Spleen (tissue), 11 donors: ENCODE data around the gene ARSA. TPM values are rescaled to one million over a fixed set of nuclear protein-coding genes. Genes with fewer than 3 reads are reported as not detected.

Source experiments
- DNase-seq: peaks from one replicate; pipeline ENCODE4 v3.0.0-alpha.2; 2020
- H3K27ac ChIP-seq, 8 donors: fragments of 200-600 bp; sonication (generic) in 7 of 8; 1 replicate in 4 of 8; 2 replicates in 4 of 8; pipeline versions ENCODE4 v1.5.0 to v1.8.0; 2016 to 2021; ENCODE audit warnings: inconsistent platforms in 4 of 8, mild to moderate bottlenecking in 4 of 8, moderate library complexity in 1 of 8
- H3K27me3 ChIP-seq, 7 donors: fragments of 200-600 bp; sonication (generic) in 6 of 7; replicated peaks in 1 of 7; 1 replicate in 4 of 7; 2 replicates in 3 of 7; pipeline versions ENCODE4 v1.5.0 to v1.8.0; 2016 to 2021; ENCODE audit warnings: inconsistent platforms in 3 of 7, mild to moderate bottlenecking in 1 of 7
- H3K36me3 ChIP-seq, 6 donors: fragments of 200-600 bp; sonication (generic) in 5 of 6; 1 replicate in 4 of 6; 2 replicates in 2 of 6; pipeline versions ENCODE4 v1.5.0 to v1.8.0; 2016 to 2021; ENCODE audit warnings: inconsistent platforms in 2 of 6
- H3K4me1 ChIP-seq, 6 donors: fragments of 200-600 bp; sonication (generic) in 5 of 6; 1 replicate in 3 of 6; 2 replicates in 3 of 6; pipeline versions ENCODE4 v1.5.0 to v1.8.0; 2016 to 2021; ENCODE audit warnings: inconsistent platforms in 3 of 6
- H3K4me3 ChIP-seq, 8 donors: fragments of 200-600 bp; sonication (generic) in 7 of 8; 1 replicate in 4 of 8; 2 replicates in 4 of 8; pipeline versions ENCODE4 v1.5.0 to v1.8.0; 2016 to 2021; ENCODE audit warnings: inconsistent platforms in 4 of 8, mild to moderate bottlenecking in 4 of 8, moderate library complexity in 2 of 8
- H3K9me3 ChIP-seq, 8 donors: fragments of 200-600 bp; sonication (generic) in 7 of 8; 1 replicate in 4 of 8; 2 replicates in 4 of 8; pipeline versions ENCODE4 v1.5.0 to v1.8.0; 2016 to 2021; ENCODE audit warnings: inconsistent platforms in 4 of 8
- POLR2A ChIP-seq, 3 donors: fragments of 450-650 bp; IDR thresholded peaks; one replicate each; pipeline ENCODE4 v1.5.1; 2017; ENCODE audit warnings: antibody characterized with exemption in 3 of 3, mild to moderate bottlenecking in 1 of 3
- POLR2AphosphoS5 ChIP-seq, 3 donors: sonication (generic); formaldehyde crosslinking; IDR thresholded peaks; one replicate each; pipeline ENCODE4 v1.5.1; 2017; ENCODE audit warnings: antibody characterized with exemption in 3 of 3
- WGBS, 5 donors: extraction: QIAGEN DNeasy Blood & Tissue Kit in 3 of 5; methylation state at CpG; one replicate each; pipeline versions ENCODE4 v1.1.5 to v1.1.7; 2013 to 2018; 5-methylcytosine and 5-hydroxymethylcytosine counted together
- intact Hi-C: fragments of 100-400 bp; cut with DNase I; formaldehyde crosslinking; loops from one replicate; pipeline ENCODE4 v1.15.0; 2023; ENCODE audit warnings: low total_unique reads
- polyA plus RNA-seq, 3 donors: library from polyadenylated mRNA; stranded (reverse); fragments of 200-250 nt; gene quantifications; one replicate each; pipeline ENCODE4 v1.2.1, GENCODE V29; 2013
- total RNA-seq, 7 donors: library from RNA; depleted of rRNA in 3 of 7; stranded (reverse); fragments of >200 nt in 3 of 7; fragmentation: NEBNext Ultra II Directional in 4 of 7; extraction: Animal tissue kit (Norgen Biotek cat#: 25700) in 4 of 7; gene quantifications; one replicate each; pipeline versions ENCODE4 v1.1.0 to v1.2.1, GENCODE V29; 2016 to 2021
- TF ChIP-seq, protein P1 (sequence below), 11 experiments: fragments of 200-600 bp in 7 of 11; fragments of 450-650 bp in 4 of 11; sonication (generic) in 4 of 11; IDR thresholded peaks in 8 of 11; conservative IDR thresholded peaks in 3 of 11; 1 replicate in 7 of 11; 2 replicates in 4 of 11; pipeline versions ENCODE4 v1.4.0 to v1.8.0; 2016 to 2021; ENCODE audit warnings: antibody characterized with exemption in 11 of 11, inconsistent platforms in 4 of 11, mild to moderate bottlenecking in 1 of 11
- donor health status: healthy with polysubstance abuse.
- donor health status: DM: no; HTN: no; CAD: no; lungs with moderate emphysema.
- donor health status: DM: no; HTN: no; CAD: no.
- donor health status: Bipolar disorder and iron deficiency.
- donor health status: healthy.
- donor health status: DM: no; HTN: no; CAD: no.
- donor health status: DM: yes; HTN: yes; CAD: no.

Gene ARSA
- total and polyA plus RNA-seq, 10 donors: 26.0 to 108 (median 64.7) TPM

GRCh38 chr22:50599816-50600455 lies 28.0 kb downstream of the ARSA start:
- intact Hi-C loops: no loop called here
- WGBS, 5 donors: 15 to 27% (median 24%) methylated on average over 28 to 52 of the region's 52 CpGs
- H3K36me3 ChIP-seq: peaks cover 0 to 5% (median 0%) of the 10 kb centered on the region in 6 donors
- TF ChIP-seq, protein P1, sequence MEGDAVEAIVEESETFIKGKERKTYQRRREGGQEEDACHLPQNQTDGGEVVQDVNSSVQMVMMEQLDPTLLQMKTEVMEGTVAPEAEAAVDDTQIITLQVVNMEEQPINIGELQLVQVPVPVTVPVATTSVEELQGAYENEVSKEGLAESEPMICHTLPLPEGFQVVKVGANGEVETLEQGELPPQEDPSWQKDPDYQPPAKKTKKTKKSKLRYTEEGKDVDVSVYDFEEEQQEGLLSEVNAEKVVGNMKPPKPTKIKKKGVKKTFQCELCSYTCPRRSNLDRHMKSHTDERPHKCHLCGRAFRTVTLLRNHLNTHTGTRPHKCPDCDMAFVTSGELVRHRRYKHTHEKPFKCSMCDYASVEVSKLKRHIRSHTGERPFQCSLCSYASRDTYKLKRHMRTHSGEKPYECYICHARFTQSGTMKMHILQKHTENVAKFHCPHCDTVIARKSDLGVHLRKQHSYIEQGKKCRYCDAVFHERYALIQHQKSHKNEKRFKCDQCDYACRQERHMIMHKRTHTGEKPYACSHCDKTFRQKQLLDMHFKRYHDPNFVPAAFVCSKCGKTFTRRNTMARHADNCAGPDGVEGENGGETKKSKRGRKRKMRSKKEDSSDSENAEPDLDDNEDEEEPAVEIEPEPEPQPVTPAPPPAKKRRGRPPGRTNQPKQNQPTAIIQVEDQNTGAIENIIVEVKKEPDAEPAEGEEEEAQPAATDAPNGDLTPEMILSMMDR (IDR thresholded peaks at IDR 0.05 in 8 of 11, conservative IDR thresholded peaks at IDR 0.05 in 3 of 11): no peak
- no peak for TF ChIP-seq POLR2A (IDR thresholded peaks at IDR 0.05)
- peak in 2 of 3 donors; percentile 14 to 68 for TF ChIP-seq POLR2AphosphoS5 (IDR thresholded peaks at IDR 0.05)
- peak overlapping the region in 7 of 8 donors; percentile 25 to 71 (median 50) for H3K4me3 ChIP-seq
- peak; percentile 85 for DNase-seq
- peaks cover 5 to 69% (median 48%) of the 10 kb centered on the region in 7 donors for H3K27me3 ChIP-seq
- peaks cover 0 to 30% (median 16%) of the 10 kb centered on the region in 6 donors for H3K4me1 ChIP-seq
- H3K27ac ChIP-seq: no peak overlapping the region
- no peaks in the 10 kb centered on the region for H3K9me3 ChIP-seq

GRCh38 chr22:50597097-50597496 lies 30.9 kb downstream of the ARSA start:
- H3K4me3 ChIP-seq: no peak overlapping the region
- WGBS, 5 donors: 85 to 96% (median 90%) methylated on average over 5 of the region's 5 CpGs
- H3K4me1 ChIP-seq: peaks cover 0 to 20% (median 16%) of the 10 kb centered on the region in 6 donors
- TF ChIP-seq, protein P1 (IDR thresholded peaks at IDR 0.05 in 8 of 11, conservative IDR thresholded peaks at IDR 0.05 in 3 of 11): no peak
- TF ChIP-seq POLR2AphosphoS5 (IDR thresholded peaks at IDR 0.05) (no peak), POLR2A (IDR thresholded peaks at IDR 0.05) (no peak)
- DNase-seq: no peak
- peaks cover 5 to 41% (median 22%) of the 10 kb centered on the region in 7 donors for H3K27me3 ChIP-seq
- H3K36me3 ChIP-seq: peaks cover 0 to 5% (median 0%) of the 10 kb centered on the region in 6 donors
- intact Hi-C loops: no loop called here
- no peak overlapping the region for H3K27ac ChIP-seq
- H3K9me3 ChIP-seq: no peaks in the 10 kb centered on the region

GRCh38 chr22:50595189-50595588 lies 32.8 kb downstream of the ARSA start:
- Histone ChIP-seq H3K4me1 (peaks cover 0 to 6% (median 5%) of the 10 kb centered on the region in 6 donors), H3K4me3 (no peak overlapping the region), H3K9me3 (no peaks in the 10 kb centered on the region), H3K36me3 (peaks cover 0 to 5% (median 0%) of the 10 kb centered on the region in 6 donors), H3K27me3 (peaks cover 5 to 22% (median 10%) of the 10 kb centered on the region in 7 donors), H3K27ac (no peak overlapping the region)
- WGBS, 5 donors: 81 to 92% (median 86%) methylated on average over 3 of the region's 3 CpGs
- TF ChIP-seq POLR2A (IDR thresholded peaks at IDR 0.05): no peak
- TF ChIP-seq, protein P1 (IDR thresholded peaks at IDR 0.05 in 8 of 11, conservative IDR thresholded peaks at IDR 0.05 in 3 of 11): no peak
- no peak for TF ChIP-seq POLR2AphosphoS5 (IDR thresholded peaks at IDR 0.05)
- no peak for DNase-seq
- intact Hi-C loops: no loop called here

DNA sequence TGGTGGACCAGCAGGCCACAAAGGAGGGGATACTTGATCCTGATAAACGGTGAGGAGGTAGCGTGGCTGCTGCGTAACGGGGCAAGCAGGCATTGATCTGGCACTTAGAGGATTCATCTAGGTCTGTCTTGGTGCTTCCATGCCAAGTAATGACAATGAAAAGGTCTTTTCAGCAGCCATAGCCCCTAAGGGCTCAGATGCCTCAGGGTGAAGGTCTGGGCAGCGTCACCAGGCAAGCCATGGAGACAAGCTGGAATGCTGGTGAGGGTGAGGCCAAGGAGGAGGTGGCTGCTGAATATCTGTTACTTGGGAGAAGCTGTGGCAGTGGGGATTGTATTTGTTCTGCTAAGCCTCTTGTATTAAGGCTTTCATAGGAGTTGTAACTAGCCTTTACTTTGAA lies 40.5 kb downstream of the ARSA start:
- Histone ChIP-seq H3K36me3 (no peaks in the 10 kb centered on the region), H3K27me3 (no peaks in the 10 kb centered on the region), H3K4me3 (no peak overlapping the region), H3K4me1 (peaks cover 3 to 16% (median 10%) of the 10 kb centered on the region in 6 donors), H3K27ac (no peak overlapping the region), H3K9me3 (no peaks in the 10 kb centered on the region)
- peak; percentile 37 for DNase-seq
- no peak for TF ChIP-seq POLR2AphosphoS5 (IDR thresholded peaks at IDR 0.05)
- TF ChIP-seq, protein P1 (IDR thresholded peaks at IDR 0.05 in 8 of 11, conservative IDR thresholded peaks at IDR 0.05 in 3 of 11): no peak
- TF ChIP-seq POLR2A (IDR thresholded peaks at IDR 0.05): no peak
- intact Hi-C loops: no loop called here
- WGBS, 5 donors: 95 to 98% (median 97%) methylated on average over 5 of the region's 5 CpGs
